ENCODE data around the gene GHR.

The GHR gene

GRCh38 chr5:42604171-42604711 is 181.0 kb downstream of the GHR start:
- DNase-seq: no peak

DNA sequence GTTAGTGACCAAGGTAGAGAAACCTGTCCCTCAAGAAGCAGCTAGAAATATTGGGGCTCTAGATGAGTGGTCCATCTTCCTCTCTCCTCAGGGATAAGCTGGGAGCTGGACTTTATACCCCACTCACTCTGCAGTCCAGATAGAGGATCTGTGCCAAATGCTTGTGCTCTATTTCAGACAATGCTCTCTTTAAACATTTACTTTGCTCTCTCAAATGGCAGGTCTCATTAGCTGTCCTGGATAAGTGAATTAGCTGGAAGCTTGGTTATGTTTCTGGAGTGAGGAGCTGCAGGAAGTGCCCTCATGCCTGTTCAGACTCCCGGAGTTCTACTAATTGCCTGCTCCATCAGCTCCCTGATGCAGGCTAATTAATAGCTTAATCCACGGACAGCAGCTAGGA is 182.3 kb downstream of the GHR start:
- no peak for DNase-seq

DNA sequence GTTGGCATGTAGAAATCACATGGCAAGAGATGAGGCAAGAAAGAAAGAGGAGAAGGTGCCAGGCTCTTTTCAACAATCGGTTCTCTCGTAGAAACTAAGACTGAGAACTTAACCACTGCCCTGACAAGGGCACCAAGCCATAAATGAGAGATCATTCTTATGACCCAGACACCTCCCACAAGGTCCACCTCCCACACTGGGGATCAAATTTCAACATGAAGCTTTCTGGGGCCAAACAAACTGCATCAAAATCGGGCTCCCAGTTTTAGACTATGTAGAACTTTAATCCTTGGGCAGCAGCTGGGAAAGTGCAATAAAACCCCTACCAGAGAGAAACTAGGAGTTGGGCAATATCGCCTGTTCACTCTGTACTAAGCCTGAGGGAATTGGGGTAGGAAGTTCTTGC is 183.2 kb downstream of the GHR start:
- no peak for DNase-seq

GRCh38 chr5:42611437-42611836 is 188.2 kb downstream of the GHR start:
- no peak for DNase-seq

- peak; percentile 84 for DNase-seq
Measured at GRCh38 chr5:42612750-42613366, 189.6 kb downstream of the GHR start.

GRCh38 chr5:42614509-42614908 is 191.3 kb downstream of the GHR start:
- peak; percentile 45 for DNase-seq

- no peak for DNase-seq
Measured at GRCh38 chr5:42620579-42621216, 197.5 kb downstream of the GHR start.

DNA sequence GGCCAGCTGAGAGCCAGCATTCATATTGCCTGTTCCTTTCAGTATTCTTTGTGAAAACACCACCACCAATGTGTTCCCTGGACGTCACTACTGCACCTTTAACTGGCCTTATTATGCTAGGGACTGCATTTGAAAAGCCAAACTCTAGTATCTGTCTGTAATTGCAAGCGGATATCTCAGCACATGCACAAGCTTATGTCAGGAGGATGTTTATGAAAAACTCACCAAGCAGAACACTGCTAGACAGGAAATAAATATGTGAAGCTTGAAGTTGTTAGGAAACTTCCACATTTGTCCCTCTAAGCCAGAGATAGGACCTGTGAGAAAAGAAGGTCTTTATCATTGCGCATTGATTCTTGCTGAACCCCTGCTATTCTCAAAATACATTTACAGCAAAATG is 198.0 kb downstream of the GHR start:
- no peak for DNase-seq

DNA sequence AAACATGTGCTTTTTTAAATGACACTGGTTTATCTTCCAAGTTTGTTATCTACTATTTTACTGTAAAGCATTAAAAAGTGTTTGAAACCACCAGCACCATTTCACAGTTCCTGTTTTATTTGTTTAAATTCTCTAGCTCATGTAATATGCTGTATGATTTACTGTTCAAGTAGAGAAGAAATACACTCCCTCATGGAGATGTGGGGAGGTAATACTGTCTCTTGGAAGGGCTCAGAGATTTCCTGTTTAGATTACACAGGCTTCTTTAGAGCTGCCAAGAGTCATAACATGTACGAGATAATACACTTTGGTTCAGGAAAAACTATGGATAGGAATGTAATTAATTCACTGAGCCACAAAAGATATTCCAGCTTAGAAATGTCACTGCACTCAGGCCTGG is 198.4 kb downstream of the GHR start:
- peak; percentile 21 for DNase-seq

- DNase-seq: no peak
Measured at GRCh38 chr5:42624912-42625311, 201.7 kb downstream of the GHR start.

DNA sequence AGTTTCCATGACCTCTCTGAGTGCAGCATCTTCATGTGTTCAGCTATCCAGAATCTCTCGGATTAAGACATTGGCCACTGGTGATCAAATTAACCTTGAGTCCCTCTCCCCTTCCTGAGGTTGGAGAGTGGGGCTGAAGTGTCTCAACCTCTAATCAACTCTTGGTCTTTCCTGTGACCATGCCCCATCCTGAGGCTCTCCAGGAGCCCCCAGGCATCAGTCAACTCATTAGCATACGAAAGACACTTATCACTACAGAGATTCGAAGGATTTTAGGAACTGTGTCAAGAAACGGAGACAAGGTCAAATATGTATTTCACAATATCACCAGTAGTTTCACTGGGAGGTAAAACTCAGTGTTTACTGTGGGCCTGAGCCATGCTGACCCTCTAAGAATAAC is 203.2 kb downstream of the GHR start:
- DNase-seq: no peak

DNA sequence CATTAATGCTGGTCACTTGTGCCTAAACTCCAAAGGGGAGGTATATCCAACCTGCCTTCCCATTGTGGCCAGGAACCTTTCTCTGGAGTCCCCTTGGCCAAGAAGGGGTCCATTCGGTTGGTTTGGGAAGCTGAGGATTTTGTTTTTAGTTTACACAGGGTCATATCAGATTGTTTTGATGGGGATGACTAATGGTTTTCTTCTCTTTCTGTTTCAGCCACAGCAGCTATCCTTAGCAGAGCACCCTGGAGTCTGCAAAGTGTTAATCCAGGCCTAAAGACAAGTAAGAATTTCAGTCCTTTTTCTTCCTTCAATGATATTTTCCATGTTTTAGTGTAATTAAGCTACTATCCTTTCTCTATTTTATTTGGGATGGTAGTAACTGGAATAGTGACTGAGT is 205.6 kb downstream of the GHR start:
- DNase-seq: no peak

DNA sequence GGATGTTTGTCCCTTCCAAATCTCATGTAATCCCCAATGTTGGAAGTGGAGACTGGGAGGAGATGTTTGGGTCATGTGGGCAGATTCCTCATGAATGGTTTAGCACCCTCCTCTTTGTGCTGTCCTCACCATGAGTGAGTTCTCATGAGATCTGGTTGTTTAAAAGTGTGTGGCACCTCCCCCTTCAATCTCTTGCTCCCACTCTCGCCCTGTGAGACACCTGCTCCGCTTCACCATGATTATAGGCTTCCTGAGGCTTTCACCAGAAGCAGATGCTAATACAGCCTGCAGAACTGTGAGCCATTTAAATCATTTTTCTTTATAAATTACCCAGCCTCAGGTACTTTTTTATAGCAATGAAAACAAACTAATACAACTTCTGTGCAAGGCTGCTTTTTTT is 206.0 kb downstream of the GHR start:
- no peak for DNase-seq

- no peak for DNase-seq
Measured at GRCh38 chr5:42631241-42631640, 208.0 kb downstream of the GHR start.

DNA sequence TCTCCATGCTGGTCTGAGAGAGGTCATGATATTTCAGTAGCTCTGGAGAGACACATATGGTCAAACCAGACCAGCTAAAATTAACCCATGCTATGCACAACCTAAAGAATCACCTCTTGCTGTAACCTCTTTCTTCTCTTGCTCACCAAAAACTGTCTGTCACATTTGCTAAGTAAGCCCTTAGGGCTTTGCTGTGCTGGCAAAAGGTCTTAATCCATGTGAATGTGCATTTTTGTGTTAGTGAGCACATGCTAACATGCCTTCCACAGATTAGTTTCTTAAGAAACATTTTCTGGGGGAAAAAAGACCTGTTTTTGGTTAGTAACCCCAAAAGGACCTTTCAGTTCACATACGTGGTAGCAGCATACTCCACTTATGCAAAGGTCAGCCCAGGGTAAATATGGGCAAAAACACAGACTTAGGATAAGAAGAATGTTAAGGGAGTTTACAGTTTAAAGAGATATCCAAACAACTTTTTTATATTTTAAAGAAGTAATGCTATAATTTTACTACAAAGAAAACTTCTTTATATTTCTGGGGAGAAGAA is 209.2 kb downstream of the GHR start:
- no peak for DNase-seq

DNA sequence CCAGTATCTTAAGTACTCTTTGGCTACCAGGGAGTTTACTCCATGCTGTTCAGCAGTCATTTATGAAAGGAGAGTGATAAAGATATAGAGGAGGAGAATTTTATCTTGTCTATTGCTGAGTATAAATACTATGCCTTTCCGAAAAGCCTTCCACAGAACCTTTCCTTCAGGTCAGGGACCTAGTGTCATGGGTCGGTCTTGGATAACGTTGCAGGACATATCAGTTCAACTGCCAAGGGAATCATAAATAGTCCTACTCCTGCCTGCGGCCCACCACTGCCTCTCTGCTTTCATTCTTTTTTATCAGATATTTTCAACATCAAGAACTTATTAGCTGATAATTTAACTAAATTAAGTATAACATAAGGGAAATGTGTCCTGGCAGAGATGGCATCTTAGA is 211.3 kb downstream of the GHR start:
- no peak for DNase-seq

GRCh38 chr5:42636425-42636824 is 213.2 kb downstream of the GHR start:
- DNase-seq: no peak

- DNase-seq: no peak
Measured at GRCh38 chr5:42636946-42637345, 213.7 kb downstream of the GHR start.

- no peak for DNase-seq
Measured at GRCh38 chr5:42638972-42639371, 215.7 kb downstream of the GHR start.

GRCh38 chr5:42640835-42641234 is 217.6 kb downstream of the GHR start:
- DNase-seq: no peak

DNA sequence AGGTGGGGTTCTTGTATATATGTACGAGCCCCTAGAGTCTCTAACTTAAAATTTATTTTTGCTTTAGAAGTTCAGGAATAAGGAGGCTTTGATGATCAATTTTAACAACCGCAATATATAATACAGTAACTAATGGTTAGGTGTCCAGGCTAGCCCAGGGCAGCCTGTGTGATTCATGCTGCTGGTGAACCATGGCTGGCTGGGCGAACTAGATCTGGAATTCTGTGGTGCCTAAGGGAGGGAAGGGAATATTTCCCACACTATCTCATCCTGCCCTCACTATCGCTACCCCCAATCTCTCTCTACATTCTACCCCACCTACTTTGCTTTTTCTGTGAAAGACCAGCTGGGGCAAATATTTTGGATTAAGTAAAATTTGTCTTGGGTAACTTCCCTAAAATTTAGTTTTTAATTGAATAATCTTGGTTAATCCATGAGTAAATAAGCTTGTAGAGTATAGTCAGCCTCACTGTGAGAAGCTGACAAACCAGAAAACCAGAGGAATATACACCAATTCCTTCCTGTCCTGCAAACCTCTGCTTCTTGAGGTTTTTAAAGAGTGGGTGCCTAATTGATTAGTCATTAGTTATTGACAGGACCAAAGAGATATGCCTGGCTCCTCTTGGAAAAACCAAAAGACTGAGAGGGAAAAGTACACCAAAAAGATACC is 218.2 kb downstream of the GHR start:
- no peak for DNase-seq

DNA sequence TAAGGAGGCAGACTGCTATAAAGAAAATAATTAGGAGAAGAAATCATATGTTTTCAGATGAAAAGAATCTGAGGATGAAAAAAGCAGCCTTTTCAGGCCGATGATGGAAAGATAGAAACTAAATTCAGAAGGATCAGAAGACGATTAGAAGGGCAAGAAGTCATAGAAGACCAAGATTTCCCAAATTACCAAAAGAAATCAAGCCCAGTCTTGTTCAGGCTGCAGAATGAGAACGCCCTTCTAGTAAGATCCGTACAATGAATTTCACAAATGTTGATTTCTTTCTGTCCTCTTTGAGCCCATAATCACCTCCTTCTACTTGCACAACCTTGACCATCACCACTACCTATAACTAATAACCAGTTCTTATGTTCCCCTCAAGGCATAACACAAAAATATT is 218.8 kb downstream of the GHR start:
- no peak for DNase-seq

- DNase-seq: no peak
Measured at GRCh38 chr5:42643360-42643759, 220.1 kb downstream of the GHR start.

DNA sequence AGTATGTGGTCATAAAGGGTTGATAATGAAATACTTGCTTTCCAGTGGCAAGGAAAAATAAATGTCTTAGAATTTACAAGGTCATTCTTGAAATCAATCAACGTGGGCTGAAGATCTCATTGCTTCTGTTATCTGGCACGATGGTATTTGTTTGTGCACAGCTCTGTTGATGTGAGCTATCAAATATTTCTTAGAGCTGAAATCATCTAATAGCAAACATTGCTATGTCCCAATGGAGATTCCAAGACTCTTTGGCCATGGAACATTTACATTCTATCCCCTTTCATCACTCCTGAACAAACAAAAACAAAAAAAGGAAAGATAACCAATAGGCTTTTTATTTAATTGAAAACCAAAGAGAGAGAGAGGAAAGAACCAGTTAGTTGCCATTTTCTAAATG is 221.9 kb downstream of the GHR start:
- no peak for DNase-seq

Measured in fibroblast of skin of abdomen (primary cell).